ENCODE measurements around the gene MINK1. TPM values are rescaled to one million over a fixed set of nuclear protein-coding genes. Genes with fewer than 3 reads are reported as not detected.

The MINK1 gene
- total and polyA plus RNA-seq, 2 donors (not counting 1 experiment from before 2014, with no cell fraction given) = 109 to 160 TPM

- Histone ChIP-seq H3K4me1 (ENCODE audit: control insufficient read depth in 2 of 2, insufficient read depth in 2 of 2, low read length in 2 of 2) (peaks cover 0 to 7% of the 10 kb centered on the region in 2 donors), H3K79me2 (ENCODE audit: control insufficient read depth, insufficient read depth, low read length) (no peaks in the 10 kb centered on the region), H3K36me3 (replicated peaks in 1 of 2; ENCODE audit: control extremely low read depth in 1 of 2, control insufficient read depth in 1 of 2, extremely low read depth in 1 of 2, insufficient read depth in 2 of 2, low read length in 1 of 2) (peaks cover 0 to 54% of the 10 kb centered on the region in 2 experiments), H3K4me3 (ENCODE audit: control extremely low read depth in 1 of 5, extremely low read depth in 1 of 5, insufficient read depth in 1 of 5, low read depth in 2 of 5, low read length in 4 of 5) (no peak overlapping the region), H2AFZ (ENCODE audit: insufficient read depth, low read depth, low read length, poor library complexity, severe bottlenecking) (no peak overlapping the region), H3K27me3 (replicated peaks in 1 of 4; ENCODE audit: control extremely low read depth in 1 of 4, control insufficient read depth in 3 of 4, insufficient read depth in 4 of 4, low read length in 3 of 4) (no peaks in the 10 kb centered on the region), H3K9me3 (ENCODE audit: control extremely low read depth in 1 of 3, control insufficient read depth in 2 of 3, insufficient read depth in 1 of 3, low read length in 2 of 3) (no peaks in the 10 kb centered on the region), H4K20me1 (ENCODE audit: control insufficient read depth, insufficient read depth, low read length, poor library complexity, severe bottlenecking) (peaks cover 20% of the 10 kb centered on the region), H3K9ac (ENCODE audit: low read length) (no peak overlapping the region), H3K27ac (ENCODE audit: low read length in 2 of 2) (no peak overlapping the region), H3K4me2 (replicated peaks; ENCODE audit: low read depth, low read length, poor library complexity, severe bottlenecking) (no peak overlapping the region)
- intact Hi-C loops (cut with micrococcal nuclease) = no loop called here
- Mint-ChIP-seq H3K27me3 (no peaks in the 10 kb centered on the region), H3K4me1 (peaks cover 6% of the 10 kb centered on the region), H3K9me3 (ENCODE audit: insufficient read depth) (no peaks in the 10 kb centered on the region), H3K27ac (no peak overlapping the region), H3K4me3 (no peak overlapping the region)
- DNase-seq = no peak
- no peak for TF ChIP-seq EZH2 (IDR thresholded peaks at IDR 0.05; ENCODE audit: borderline replicate concordance, insufficient read depth, low read depth, low read length, poor library complexity, severe bottlenecking)
- TF ChIP-seq CTCF (IDR thresholded peaks at IDR 0.05) = no peak
- 94% methylated on average over 11 of the region's 12 CpGs for WGBS (ENCODE audit: insufficient coverage)
- ChIA-PET CTCF (interaction anchor here (0.6 to 1.7 kb wide), 4 partner anchors 25 to 184 kb away, joined by 3 to 6 read pairs (median 4); partner anchors contain the start of genes ARRB2 and GLTPD2), POLR2A (no interaction called here)
- no peak for ATAC-seq (ENCODE audit: low read depth)
Observed at GRCh38 chr17:4886830-4887229, 53.7 kb downstream of the MINK1 start.

- Mint-ChIP-seq H3K9me3 (ENCODE audit: insufficient read depth) (no peaks in the 10 kb centered on the region), H3K27me3 (no peaks in the 10 kb centered on the region), H3K4me3 (no peak overlapping the region), H3K27ac (no peak overlapping the region), H3K4me1 (peaks cover 4% of the 10 kb centered on the region)
- Histone ChIP-seq H3K27me3 (replicated peaks in 1 of 4; ENCODE audit: control extremely low read depth in 1 of 4, control insufficient read depth in 3 of 4, insufficient read depth in 4 of 4, low read length in 3 of 4) (no peaks in the 10 kb centered on the region), H3K4me2 (replicated peaks; ENCODE audit: low read depth, low read length, poor library complexity, severe bottlenecking) (no peak overlapping the region), H2AFZ (ENCODE audit: insufficient read depth, low read depth, low read length, poor library complexity, severe bottlenecking) (no peak overlapping the region), H3K4me1 (ENCODE audit: control insufficient read depth in 2 of 2, insufficient read depth in 2 of 2, low read length in 2 of 2) (peaks cover 0 to 3% of the 10 kb centered on the region in 2 donors), H3K9ac (ENCODE audit: low read length) (no peak overlapping the region), H3K9me3 (ENCODE audit: control extremely low read depth in 1 of 3, control insufficient read depth in 2 of 3, insufficient read depth in 1 of 3, low read length in 2 of 3) (no peaks in the 10 kb centered on the region), H3K4me3 (ENCODE audit: control extremely low read depth in 1 of 5, extremely low read depth in 1 of 5, insufficient read depth in 1 of 5, low read depth in 2 of 5, low read length in 4 of 5) (no peak overlapping the region), H3K27ac (ENCODE audit: low read length in 2 of 2) (no peak overlapping the region), H3K79me2 (ENCODE audit: control insufficient read depth, insufficient read depth, low read length) (no peaks in the 10 kb centered on the region), H3K36me3 (replicated peaks in 1 of 2; ENCODE audit: control extremely low read depth in 1 of 2, control insufficient read depth in 1 of 2, extremely low read depth in 1 of 2, insufficient read depth in 2 of 2, low read length in 1 of 2) (peaks cover 0 to 61% of the 10 kb centered on the region in 2 experiments), H4K20me1 (ENCODE audit: control insufficient read depth, insufficient read depth, low read length, poor library complexity, severe bottlenecking) (peaks cover 17% of the 10 kb centered on the region)
- 95% methylated on average over 15 of the region's 18 CpGs for WGBS (ENCODE audit: insufficient coverage)
- DNase-seq = no peak
- ChIA-PET POLR2A (no interaction called here), CTCF (interaction anchor here (0.8 to 4.7 kb wide), 9 partner anchors 11 to 320 kb away, joined by 3 to 33 read pairs (median 3); partner anchors contain the start of genes ARRB2 and C17orf107)
- intact Hi-C loops (cut with micrococcal nuclease) = no loop called here
- TF ChIP-seq CTCF (IDR thresholded peaks at IDR 0.05) = no peak
- TF ChIP-seq EZH2 (IDR thresholded peaks at IDR 0.05; ENCODE audit: borderline replicate concordance, insufficient read depth, low read depth, low read length, poor library complexity, severe bottlenecking) = no peak
- no peak for ATAC-seq (ENCODE audit: low read depth)
Observed at GRCh38 chr17:4887581-4887980, 54.4 kb downstream of the MINK1 start.
